Stimulated activated memory B cell treated with anti-CD40 and anti-IgM and Interleukin-4, amounts not matched to agents 10 μg/mL and 1 μg/mL and 100 μg/mL, for 72 hours (primary cell): ENCODE results near the gene CD40.

ENCODE experiments used
- ATAC-seq: fragments of 150-1000 bp; cut with Tn5 transposase; 2 replicates; pipeline ENCODE4 v1.10.0; 2021
- H3K27ac Mint-ChIP-seq: one replicate; pipeline ENCODE4 v1.8.0; 2022; ENCODE audit warnings: mild to moderate bottlenecking, mixed read lengths
- H3K27me3 Mint-ChIP-seq: one replicate; pipeline ENCODE4 v1.8.0; 2022; ENCODE audit warnings: mixed read lengths
- H3K36me3 Mint-ChIP-seq: one replicate; pipeline ENCODE4 v1.8.0; 2022; ENCODE audit warnings: mixed read lengths
- H3K4me1 Mint-ChIP-seq: one replicate; pipeline ENCODE4 v1.8.0; 2022; ENCODE audit warnings: mixed read lengths
- H3K4me3 Mint-ChIP-seq: one replicate; pipeline ENCODE4 v1.8.0; 2022; ENCODE audit warnings: mild to moderate bottlenecking, moderate library complexity, mixed read lengths
- H3K9me3 Mint-ChIP-seq: one replicate; pipeline ENCODE4 v1.8.0; 2022; ENCODE audit warnings: mixed read lengths

Gene CD40

GRCh38 chr20:46178891-46179290 is 60.8 kb downstream of the CD40 start:
- H3K4me3 Mint-ChIP-seq: no peak overlapping the region
- no peak for ATAC-seq
- H3K36me3 Mint-ChIP-seq: no peaks in the 10 kb centered on the region
- no peaks in the 10 kb centered on the region for H3K4me1 Mint-ChIP-seq
- no peak overlapping the region for H3K27ac Mint-ChIP-seq
- H3K9me3 Mint-ChIP-seq: no peaks in the 10 kb centered on the region
- H3K27me3 Mint-ChIP-seq: peaks cover 68% of the 10 kb centered on the region
